ENCODE measurements around the gene MAP4K2. TPM values are rescaled to one million over a fixed set of nuclear protein-coding genes. Genes with fewer than 3 reads are reported as not detected.

The MAP4K2 gene
- polyA plus RNA-seq, 1 of the 3 experiments (the other 2 are of a cell fraction): 20.0 TPM

GRCh38 chr11:64836448-64837072 is 33.5 kb upstream of the MAP4K2 start:
- ChIA-PET POLR2A (interaction anchor here (1.5 kb wide), 1 partner anchor 26 kb away, joined by 4 read pairs; the partner anchor contains the start of gene MEN1), CTCF (interaction anchor here (2.9 to 3.9 kb wide), 3 partner anchors 8 to 58 kb away, joined by 12 to 21 read pairs (median 15); partner anchors contain the start of gene CDC42BPG)
- Histone ChIP-seq H2AFZ (ENCODE audit: low read depth) (no peak overlapping the region), H3K27me3 (ENCODE audit: insufficient read depth) (no peaks in the 10 kb centered on the region), H4K20me1 (ENCODE audit: insufficient read depth) (no peaks in the 10 kb centered on the region), H3K27ac (ENCODE audit: low read depth in 2 of 2, low read length in 1 of 2) (no peak overlapping the region), H3K9me3 (no peaks in the 10 kb centered on the region), H3K36me3 (replicated peaks in 1 of 2; ENCODE audit: control insufficient read depth in 1 of 2, insufficient read depth in 2 of 2, low read length in 1 of 2) (no peaks in the 10 kb centered on the region), H3K9me2 (no peaks in the 10 kb centered on the region), H3K79me2 (ENCODE audit: insufficient read depth) (no peaks in the 10 kb centered on the region), H3F3A (replicated peaks; ENCODE audit: insufficient read depth) (no peaks in the 10 kb centered on the region), H3K4me2 (no peak overlapping the region), H3K4me3 (ENCODE audit: low read depth in 2 of 2, low read length in 1 of 2) (no peak overlapping the region), H3K4me1 (ENCODE audit: control insufficient read depth in 1 of 2, insufficient read depth in 2 of 2, low read depth in 1 of 2, low read length in 1 of 2) (peaks cover 0 to 5% of the 10 kb centered on the region in 2 experiments; a peak in 1 of 4 replicates), H3K9ac (no peak overlapping the region)
- DNase-seq: no peak
- WGBS (ENCODE audit: low lambda C conversion rate): 89% methylated on average over 13 of the region's 16 CpGs
- TF ChIP-seq EZH2phosphoT487 (IDR thresholded peaks at IDR 0.05; ENCODE audit: borderline replicate concordance, low read depth): no peak

- peaks cover 0 to 5% of the 10 kb centered on the region in 2 experiments; a peak in 1 of 4 replicates for H3K4me1 ChIP-seq (ENCODE audit: control insufficient read depth in 1 of 2, insufficient read depth in 2 of 2, low read depth in 1 of 2, low read length in 1 of 2)
- WGBS (ENCODE audit: low lambda C conversion rate): 68% methylated on average over 7 of the region's 17 CpGs
- no peaks in the 10 kb centered on the region for H3K36me3 ChIP-seq (replicated peaks in 1 of 2; ENCODE audit: control insufficient read depth in 1 of 2, insufficient read depth in 2 of 2, low read length in 1 of 2)
- no peaks in the 10 kb centered on the region for H3K79me2 ChIP-seq (ENCODE audit: insufficient read depth)
- no peak overlapping the region for H2AFZ ChIP-seq (ENCODE audit: low read depth)
- no peaks in the 10 kb centered on the region for H3K27me3 ChIP-seq (ENCODE audit: insufficient read depth)
- ChIA-PET POLR2A (no interaction called here), CTCF (interaction anchor here (2.9 to 3.9 kb wide), 3 partner anchors 8 to 59 kb away, joined by 12 to 21 read pairs (median 15); partner anchors contain the start of gene CDC42BPG)
- H3K27ac ChIP-seq (ENCODE audit: low read depth in 2 of 2, low read length in 1 of 2): no peak overlapping the region
- H4K20me1 ChIP-seq (ENCODE audit: insufficient read depth): no peaks in the 10 kb centered on the region
- no peaks in the 10 kb centered on the region for H3F3A ChIP-seq (replicated peaks; ENCODE audit: insufficient read depth)
- peak overlapping the region; percentile 19; the same call in 1 of the 2 replicates for H3K4me2 ChIP-seq
- H3K9me3 ChIP-seq: no peaks in the 10 kb centered on the region
- TF ChIP-seq IRF3 (IDR thresholded peaks at IDR 0.05; ENCODE audit: low read depth, low read length) (no peak), MEF2A (IDR thresholded peaks at IDR 0.05; ENCODE audit: borderline replicate concordance, low read depth) (no peak), RCOR1 (IDR thresholded peaks at IDR 0.05; ENCODE audit: low read length) (no peak), MAX (IDR thresholded peaks at IDR 0.05; ENCODE audit: low read depth) (no peak), RFX5 (IDR thresholded peaks at IDR 0.05; ENCODE audit: low read length) (no peak), TAF1 (IDR thresholded peaks at IDR 0.05; ENCODE audit: borderline replicate concordance, low read depth, low read length) (no peak), NRF1 (IDR thresholded peaks at IDR 0.05; ENCODE audit: low read depth, low read length) (no peak), TCF12 (IDR thresholded peaks at IDR 0.05) (no peak), YY1 (IDR thresholded peaks at IDR 0.05; ENCODE audit: low read depth) (no peak)
- H3K4me3 ChIP-seq (ENCODE audit: low read depth in 2 of 2, low read length in 1 of 2): no peak overlapping the region
- H3K9ac ChIP-seq: no peak overlapping the region
- no peak for DNase-seq
- H3K9me2 ChIP-seq: no peaks in the 10 kb centered on the region
Observed at GRCh38 chr11:64835616-64836447, 32.8 kb upstream of the MAP4K2 start.
